Muscle of leg (tissue), 11 donors: ENCODE measurements around the gene HEBP1. TPM values are rescaled to one million over a fixed set of nuclear protein-coding genes. Genes with fewer than 3 reads are reported as not detected.

ENCODE experiments used
- DNase-seq: peaks from one replicate; pipeline ENCODE4 v3.0.0; 2013
- H3K27ac ChIP-seq: one replicate; pipeline ENCODE4 v1.5.1; 2013; ENCODE audit warnings: mild to moderate bottlenecking, low read length, control low read depth
- H3K27me3 ChIP-seq: one replicate; pipeline ENCODE4 v1.6.1; 2013; ENCODE audit warnings: low read length; ENCODE audit not compliant: control insufficient read depth, insufficient read depth
- H3K36me3 ChIP-seq: one replicate; pipeline ENCODE4 v1.6.1; 2013; ENCODE audit warnings: low read length; ENCODE audit not compliant: control insufficient read depth, insufficient read depth
- H3K4me1 ChIP-seq: one replicate; pipeline ENCODE4 v1.6.1; 2013; ENCODE audit warnings: low read length; ENCODE audit not compliant: control insufficient read depth, insufficient read depth
- H3K4me3 ChIP-seq: one replicate; pipeline ENCODE4 v1.5.1; 2013; ENCODE audit warnings: low read length, control low read depth
- H3K9me3 ChIP-seq: replicated peaks from 2 replicates; pipeline ENCODE4 v1.6.1; 2013; ENCODE audit warnings: low read depth, low read length; ENCODE audit not compliant: control insufficient read depth
- WGBS: methylation state at CpG from one replicate; pipeline ENCODE4 v1.1.5; 2013; ENCODE audit warnings: missing lambda C conversion rate; ENCODE audit not compliant: insufficient coverage; 5-methylcytosine and 5-hydroxymethylcytosine counted together
- polyA plus RNA-seq, 8 donors: library from polyadenylated mRNA; unstranded; fragments of 120-200 nt; gene quantifications; one replicate each; pipeline versions ENCODE4 v1.2.1 to v1.2.3, GENCODE V29; 2013; ENCODE audit warnings: inconsistent platforms in 1 of 8, low replicate concordance in 1 of 8; ENCODE audit not compliant: insufficient read length in 8 of 8, insufficient read depth in 1 of 8
- total RNA-seq: library from RNA; stranded (reverse); fragments of 120-200 nt; gene quantifications from one replicate; pipeline ENCODE4 v1.2.4, GENCODE V29; 2013

HEBP1 gene
- total and polyA plus RNA-seq, 9 donors = 13.9 to 63.2 (median 47.0) TPM

DNA sequence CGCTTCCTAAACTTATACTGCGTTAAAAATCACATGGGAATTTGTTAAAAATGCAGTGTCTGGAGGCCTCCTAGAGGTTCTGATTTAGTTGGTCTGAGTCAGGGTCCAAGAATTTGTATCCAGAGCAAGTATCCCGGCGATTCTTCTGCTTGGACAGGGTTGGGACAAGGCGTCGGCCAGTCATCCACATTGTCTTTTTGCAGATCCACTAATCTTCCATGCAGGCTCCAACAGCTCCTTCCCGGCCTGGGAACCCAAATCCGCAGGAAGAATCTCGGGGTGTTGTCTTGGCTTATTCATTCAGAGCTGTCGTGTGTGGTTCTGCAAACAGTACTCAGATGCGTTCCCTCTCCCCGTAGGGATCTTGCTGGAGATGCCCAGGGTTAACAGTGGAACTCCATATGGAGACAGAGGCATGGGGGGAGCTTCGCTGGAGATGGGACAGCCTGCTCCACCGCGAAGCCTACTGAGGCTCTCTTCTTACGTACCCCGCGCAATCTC is 73.4 kb downstream of the HEBP1 start:
- H3K4me1 ChIP-seq = peaks cover 2% of the 10 kb centered on the region
- WGBS = 79% methylated on average over 16 of the region's 18 CpGs

GRCh38 chr12:12925388-12925787 is 74.7 kb downstream of the HEBP1 start:
- Histone ChIP-seq H3K27ac (no peak overlapping the region), H3K9me3 (no peaks in the 10 kb centered on the region), H3K36me3 (no peaks in the 10 kb centered on the region), H3K4me3 (no peak overlapping the region), H3K27me3 (peaks cover 2% of the 10 kb centered on the region), H3K4me1 (peaks cover 2% of the 10 kb centered on the region)
- no CpG with 5 or more reads among the region's 1 CpG for WGBS
- DNase-seq = peak; percentile 92

More for the DNA sequence above, 73.4 kb downstream of the HEBP1 start:
- Histone ChIP-seq H3K4me3 (no peak overlapping the region), H3K36me3 (no peaks in the 10 kb centered on the region), H3K27me3 (peaks cover 2% of the 10 kb centered on the region), H3K9me3 (no peaks in the 10 kb centered on the region), H3K27ac (peak overlapping the region; percentile 29)
- DNase-seq = no peak

Other genes with a start within 250 kb of the HEBP1 start
- 8.8 TPM for gene APOLD1, start 214.6 kb downstream of the HEBP1 start, total RNA-seq
- gene APOLD1, start 214.6 kb downstream of the HEBP1 start, polyA plus RNA-seq = 10 to 100 TPM in 2 of 8 donors, 1 to 10 TPM in 6; 6.8 to 11.2 (median 8.4) TPM
- 55.5 TPM for gene DDX47, start 186.9 kb downstream of the HEBP1 start, total RNA-seq
- gene DDX47, start 186.9 kb downstream of the HEBP1 start, polyA plus RNA-seq = 10 to 100 TPM; 43.9 to 55.2 (median 49.9) TPM
- gene GPRC5A, start 108.7 kb downstream of the HEBP1 start, total RNA-seq = 1.1 TPM
- 1 to 10 TPM in 7 of 8 donors, under 1 TPM in 1; 0.90 to 5.9 (median 1.9) TPM for gene GPRC5A, start 108.7 kb downstream of the HEBP1 start, polyA plus RNA-seq
- gene GPRC5D, start 48.1 kb downstream of the HEBP1 start, total RNA-seq = not detected
- gene GPRC5D, start 48.1 kb downstream of the HEBP1 start, polyA plus RNA-seq = under 1 TPM in 7 of 8 donors, not detected in 1; 0.21 to 0.81 (median 0.40) TPM
- gene FAM234B, start 44.1 kb upstream of the HEBP1 start, total RNA-seq = 5.1 TPM
- gene FAM234B, start 44.1 kb upstream of the HEBP1 start, polyA plus RNA-seq = 1 to 10 TPM; 2.8 to 7.2 (median 4.8) TPM
- 6.3 TPM for gene GSG1, start 103.4 kb upstream of the HEBP1 start, total RNA-seq
- gene GSG1, start 103.4 kb upstream of the HEBP1 start, polyA plus RNA-seq = 10 to 100 TPM in 5 of 8 donors, 1 to 10 TPM in 3; 5.5 to 23.3 (median 11.3) TPM
- gene EMP1, start 196.5 kb upstream of the HEBP1 start, total RNA-seq = 70.0 TPM
- 100 to 1,000 TPM; 111 to 221 (median 139) TPM for gene EMP1, start 196.5 kb upstream of the HEBP1 start, polyA plus RNA-seq